ENCODE results near the gene CACNA1H. TPM values are rescaled to one million over a fixed set of nuclear protein-coding genes. Genes with fewer than 3 reads are reported as not detected.

The CACNA1H gene
- polyA plus RNA-seq, 1 experiment, result 0.37 TPM

- no peaks in the 10 kb centered on the region; the same call in 1 of the 2 replicates for H3K27me3 ChIP-seq (ENCODE audit: control insufficient read depth, insufficient read depth, low read length)
- DNase-seq (ENCODE audit: low read depth), result no peak
- no peak for TF ChIP-seq CTCF (IDR thresholded peaks at IDR 0.05; ENCODE audit: insufficient read depth, low read depth, low read length)
- CTCF ChIA-PET, result interaction anchor here (0.7 to 2.8 kb wide), 2 partner anchors 30 to 149 kb away, joined by 3 to 6 read pairs; no protein-coding TSS in a partner anchor
- H3K36me3 ChIP-seq (ENCODE audit: control insufficient read depth, insufficient read depth, low read length), result no peaks in the 10 kb centered on the region
- POLR2A ChIA-PET, result no interaction called here
- no peak overlapping the region for H3K4me3 ChIP-seq (ENCODE audit: low read depth, low read length)
These were observed 118.4 kb downstream of the CACNA1H start for GRCh38 chr16:1271380-1271723.

Other genes starting within 250 kb of the CACNA1H start
- gene LMF1, start 182.1 kb upstream of the CACNA1H start, polyA plus RNA-seq (2011; rRNA removed), result 14.8 and 28.9 TPM in 2 replicates
- 0.04 TPM in 2 replicates for gene SOX8, start 171.3 kb upstream of the CACNA1H start, polyA plus RNA-seq (2011; rRNA removed)
- not detected in 2 replicates for gene SSTR5, start 80.4 kb upstream of the CACNA1H start, polyA plus RNA-seq (2011; rRNA removed)
- not detected in 2 replicates for gene C1QTNF8, start 56.9 kb upstream of the CACNA1H start, polyA plus RNA-seq (2011; rRNA removed)
- gene TPSG1, start 72.2 kb downstream of the CACNA1H start, polyA plus RNA-seq (2011; rRNA removed), result not detected in 2 replicates
- gene TPSB2, start 77.1 kb downstream of the CACNA1H start, polyA plus RNA-seq (2011; rRNA removed), result not detected in 2 replicates
- gene TPSAB1, start 87.6 kb downstream of the CACNA1H start, polyA plus RNA-seq (2011; rRNA removed), result not detected in 2 replicates
- not detected in 2 replicates for gene TPSD1, start 103.0 kb downstream of the CACNA1H start, polyA plus RNA-seq (2011; rRNA removed)
- gene UBE2I, start 156.5 kb downstream of the CACNA1H start, polyA plus RNA-seq (2011; rRNA removed), result 81.2 and 138 TPM in 2 replicates
- gene BAIAP3, start 180.5 kb downstream of the CACNA1H start, polyA plus RNA-seq (2011; rRNA removed), result 0.29 and 0.33 TPM in 2 replicates
- gene TSR3, start 198.8 kb downstream of the CACNA1H start, polyA plus RNA-seq (2011; rRNA removed), result 43.1 and 52.3 TPM in 2 replicates
- 74.1 and 113 TPM in 2 replicates for gene GNPTG, start 198.8 kb downstream of the CACNA1H start, polyA plus RNA-seq (2011; rRNA removed)